ENCODE results near the gene BAZ1A.

DNA sequence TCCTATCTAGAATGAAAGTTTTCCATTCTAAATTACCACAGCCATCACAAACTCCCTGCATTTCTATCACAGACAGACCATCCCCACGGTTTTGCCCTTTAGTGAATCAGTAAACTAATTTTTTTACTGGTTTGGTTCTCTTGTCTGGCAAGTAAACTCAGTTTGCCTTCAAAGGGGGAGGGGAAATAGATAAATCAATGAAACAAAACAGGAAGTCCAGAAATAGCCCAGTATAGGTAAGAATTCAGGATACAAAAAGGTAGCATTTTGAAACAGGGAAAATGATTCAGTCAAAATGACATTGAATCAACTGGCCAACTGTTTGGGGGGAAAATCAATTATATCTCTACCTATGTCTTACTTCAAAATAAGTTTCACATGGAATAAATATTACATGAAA, 15.8 kb upstream of the BAZ1A start:
- TF ChIP-seq, protein P1, sequence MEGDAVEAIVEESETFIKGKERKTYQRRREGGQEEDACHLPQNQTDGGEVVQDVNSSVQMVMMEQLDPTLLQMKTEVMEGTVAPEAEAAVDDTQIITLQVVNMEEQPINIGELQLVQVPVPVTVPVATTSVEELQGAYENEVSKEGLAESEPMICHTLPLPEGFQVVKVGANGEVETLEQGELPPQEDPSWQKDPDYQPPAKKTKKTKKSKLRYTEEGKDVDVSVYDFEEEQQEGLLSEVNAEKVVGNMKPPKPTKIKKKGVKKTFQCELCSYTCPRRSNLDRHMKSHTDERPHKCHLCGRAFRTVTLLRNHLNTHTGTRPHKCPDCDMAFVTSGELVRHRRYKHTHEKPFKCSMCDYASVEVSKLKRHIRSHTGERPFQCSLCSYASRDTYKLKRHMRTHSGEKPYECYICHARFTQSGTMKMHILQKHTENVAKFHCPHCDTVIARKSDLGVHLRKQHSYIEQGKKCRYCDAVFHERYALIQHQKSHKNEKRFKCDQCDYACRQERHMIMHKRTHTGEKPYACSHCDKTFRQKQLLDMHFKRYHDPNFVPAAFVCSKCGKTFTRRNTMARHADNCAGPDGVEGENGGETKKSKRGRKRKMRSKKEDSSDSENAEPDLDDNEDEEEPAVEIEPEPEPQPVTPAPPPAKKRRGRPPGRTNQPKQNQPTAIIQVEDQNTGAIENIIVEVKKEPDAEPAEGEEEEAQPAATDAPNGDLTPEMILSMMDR (conservative IDR thresholded peaks at IDR 0.05), result no peak
- TF ChIP-seq EZH2 (IDR thresholded peaks at IDR 0.05; ENCODE audit: low read depth), result no peak
